GM21367 (cell line): ENCODE data around the gene AAR2.

Experiments used
- ATAC-seq: cut with Tn5 transposase; IDR thresholded peaks from one replicate; pipeline ENCODE4 v1.9.1; 2021; ENCODE audit not compliant: unreplicated experiment

The AAR2 gene

DNA sequence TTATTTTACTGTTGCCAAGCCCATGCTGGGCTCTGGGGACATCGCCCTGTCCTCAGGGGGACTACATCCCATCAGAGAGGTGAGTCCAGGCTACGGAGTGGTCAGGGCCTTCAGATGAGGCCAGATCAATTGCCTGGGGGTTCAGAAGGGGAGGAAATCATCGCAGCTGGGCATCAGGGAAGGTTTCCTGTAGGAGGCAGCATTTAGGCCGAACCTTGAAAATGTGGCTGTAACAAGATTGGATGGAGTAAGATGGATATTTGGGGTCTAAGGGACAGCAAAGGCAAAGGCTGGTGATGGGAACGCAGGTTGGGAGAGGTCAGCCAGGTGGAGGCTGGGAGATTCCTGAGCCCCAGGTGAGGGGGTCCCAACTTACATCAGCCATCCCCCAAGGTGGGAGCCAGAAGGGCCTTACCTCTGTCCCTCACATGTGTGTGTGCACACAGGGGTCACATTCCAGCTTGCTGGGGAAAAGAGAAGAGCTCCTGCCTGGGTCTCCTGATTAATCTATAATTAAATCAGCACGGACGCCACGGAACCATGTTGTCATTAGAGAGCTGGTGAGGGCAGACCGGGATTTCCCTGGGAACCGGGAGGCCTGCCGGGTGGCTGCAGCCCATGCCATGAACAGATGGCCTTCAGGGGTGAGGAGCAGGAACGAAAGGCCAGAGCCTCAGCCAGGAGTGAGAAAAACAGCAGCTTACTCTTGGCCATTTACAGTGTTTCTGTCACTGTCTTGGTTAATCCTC lies 39.3 kb downstream of the AAR2 start:
- no peak for ATAC-seq

DNA sequence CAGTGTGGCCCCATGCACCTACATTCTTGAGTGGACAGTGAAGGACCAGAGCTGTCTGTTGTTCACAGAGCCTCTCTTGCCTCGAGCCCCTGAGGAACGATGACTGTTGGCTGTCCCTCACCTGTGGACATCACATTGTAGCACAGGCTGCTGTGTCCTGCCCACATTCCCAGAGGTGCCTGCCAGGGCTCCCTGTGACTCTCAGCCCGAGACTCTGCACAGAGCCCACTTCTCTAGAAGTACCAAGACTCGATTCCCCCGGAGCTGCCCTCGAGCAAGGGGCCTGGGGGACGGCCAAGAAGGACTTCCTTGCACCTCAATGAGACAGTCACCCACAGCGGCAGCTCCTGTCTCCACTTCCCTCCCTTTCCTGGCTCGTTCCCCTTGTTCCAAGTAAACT lies 41.3 kb downstream of the AAR2 start:
- ATAC-seq: no peak

- no peak for ATAC-seq
These were observed 43.1 kb downstream of the AAR2 start for GRCh38 chr20:36279362-36279761.

DNA sequence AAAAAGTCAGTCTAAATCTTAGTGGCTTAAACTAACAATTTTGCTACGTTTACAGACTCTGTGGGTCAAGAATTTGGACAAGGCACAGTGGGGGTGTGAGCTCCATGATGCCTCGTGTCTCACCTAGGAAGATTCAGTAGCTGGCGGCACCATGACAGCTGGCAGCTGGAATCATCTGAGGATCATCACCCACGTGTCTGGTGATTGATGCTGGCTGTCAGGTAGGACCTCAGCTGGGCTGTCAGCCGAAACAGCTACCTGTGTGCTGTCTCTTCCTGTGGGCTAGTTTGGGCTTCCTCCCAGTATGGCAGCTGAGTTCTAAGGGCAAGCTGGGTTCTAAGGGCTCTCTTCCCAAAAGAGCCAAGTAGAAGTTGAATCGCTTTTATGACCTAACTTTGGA lies 43.5 kb downstream of the AAR2 start:
- ATAC-seq: no peak

DNA sequence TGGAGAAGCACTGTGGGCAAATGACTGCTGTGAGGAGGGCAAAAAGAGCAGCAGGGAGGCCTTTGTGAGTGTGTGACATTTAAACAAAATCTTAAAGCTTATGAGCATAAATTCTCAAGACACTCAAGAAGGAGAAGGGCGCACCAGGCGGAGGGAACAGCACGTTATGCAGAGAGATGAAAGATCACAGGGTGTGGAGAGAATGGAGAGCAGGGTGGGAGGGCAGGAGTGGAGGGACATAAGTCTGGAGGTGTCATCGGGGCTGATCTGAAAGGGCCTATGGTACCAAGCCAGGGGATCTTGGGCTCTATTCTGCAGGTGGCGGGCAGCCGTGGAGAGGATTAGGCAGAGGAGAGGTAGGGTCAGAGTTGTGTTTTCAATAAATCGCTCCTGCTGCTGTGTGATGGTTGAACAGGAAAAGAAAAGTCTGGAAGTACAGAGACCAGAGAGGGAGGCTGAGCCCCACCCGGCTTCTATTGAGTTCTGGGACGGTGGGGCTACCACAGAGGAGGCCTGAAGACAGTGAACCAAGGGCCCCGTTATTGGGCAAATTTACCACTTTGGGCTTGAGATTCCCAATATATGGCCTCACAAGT lies 45.6 kb downstream of the AAR2 start:
- ATAC-seq: no peak

- ATAC-seq: no peak
These were observed 48.5 kb downstream of the AAR2 start for GRCh38 chr20:36284751-36285150.

DNA sequence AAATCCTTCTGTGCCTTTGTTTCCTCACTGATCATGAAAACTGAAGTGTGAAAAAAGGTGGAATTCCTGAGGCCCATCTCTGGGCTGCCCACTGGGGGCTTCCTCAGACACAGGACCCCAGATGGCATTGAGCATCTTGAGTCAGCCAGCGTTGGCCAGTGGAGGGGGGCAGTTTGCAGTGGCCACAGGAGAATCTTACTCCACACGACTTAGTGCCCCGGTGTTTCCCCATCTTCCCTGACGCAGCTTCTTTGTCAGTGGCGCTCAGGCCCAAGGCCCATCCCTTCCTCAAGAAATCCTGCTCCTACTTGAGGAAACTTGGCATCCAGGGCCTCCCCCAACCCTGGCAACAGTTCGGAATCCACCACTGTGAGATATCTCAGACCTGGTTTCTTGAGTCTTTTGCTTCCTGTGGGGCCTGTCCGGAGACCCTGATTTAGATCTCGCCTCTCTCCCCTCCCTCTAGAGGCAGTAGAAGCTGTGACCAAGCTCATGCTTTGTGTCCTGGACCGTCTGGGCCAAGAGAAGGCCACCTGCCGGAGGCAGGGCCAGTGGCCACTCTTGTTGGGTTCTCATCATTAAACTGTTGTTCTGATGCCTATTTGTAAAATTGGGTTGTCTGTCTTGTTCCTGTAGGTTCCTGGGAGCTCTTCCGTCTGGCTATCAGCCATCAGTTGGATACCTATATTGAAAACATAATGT lies 49.6 kb downstream of the AAR2 start:
- no peak for ATAC-seq

- ATAC-seq: no peak
These were observed 61.4 kb downstream of the AAR2 start for GRCh38 chr20:36297656-36298055.

- no peak for ATAC-seq
These were observed 61.8 kb downstream of the AAR2 start for GRCh38 chr20:36298061-36298460.

DNA sequence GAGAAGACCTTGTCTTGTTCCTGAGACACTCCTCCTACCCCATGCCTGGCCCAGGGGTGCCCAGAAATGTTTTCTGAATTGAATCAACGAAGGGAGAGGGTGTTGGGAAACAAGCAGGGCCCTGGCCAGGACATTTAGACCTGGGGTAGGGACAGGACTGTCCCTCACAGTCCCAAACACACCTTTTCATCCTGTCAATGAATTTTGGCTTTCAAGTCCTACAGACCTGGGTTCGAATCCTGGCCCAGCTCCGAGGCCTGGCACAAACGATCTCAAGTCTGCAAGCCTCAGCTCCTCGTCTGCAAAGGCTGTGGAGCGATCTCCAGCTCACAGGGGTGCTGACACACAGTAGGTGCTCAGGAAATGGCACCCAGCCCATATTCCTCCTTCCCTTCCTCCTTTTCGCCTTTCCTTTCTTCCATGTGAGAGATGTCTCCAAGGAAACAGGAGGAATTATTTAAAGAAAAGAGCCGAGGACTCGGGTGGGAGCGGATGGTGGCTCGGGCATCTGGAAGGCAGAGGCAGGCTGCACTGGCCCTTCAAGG lies 62.6 kb downstream of the AAR2 start:
- no peak for ATAC-seq

DNA sequence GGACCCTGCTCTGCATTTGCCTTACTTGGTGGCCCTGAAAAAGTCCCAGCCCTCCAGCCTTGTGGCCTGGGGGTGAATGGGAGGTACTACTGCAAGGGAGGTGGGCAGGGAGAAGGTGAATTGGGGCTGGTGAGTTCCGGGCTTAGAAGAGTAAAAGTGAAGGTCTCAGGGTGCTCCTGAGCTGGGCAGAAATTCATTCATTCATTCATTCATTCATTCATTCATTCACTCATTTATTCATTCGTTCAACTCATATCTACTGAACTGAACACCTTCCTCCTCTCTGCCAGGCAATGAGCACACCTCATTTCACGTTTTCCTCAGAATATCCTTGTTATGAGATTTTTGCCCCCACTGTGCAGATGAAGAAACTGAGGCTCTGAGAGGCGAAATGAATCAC lies 63.2 kb downstream of the AAR2 start:
- ATAC-seq: no peak

DNA sequence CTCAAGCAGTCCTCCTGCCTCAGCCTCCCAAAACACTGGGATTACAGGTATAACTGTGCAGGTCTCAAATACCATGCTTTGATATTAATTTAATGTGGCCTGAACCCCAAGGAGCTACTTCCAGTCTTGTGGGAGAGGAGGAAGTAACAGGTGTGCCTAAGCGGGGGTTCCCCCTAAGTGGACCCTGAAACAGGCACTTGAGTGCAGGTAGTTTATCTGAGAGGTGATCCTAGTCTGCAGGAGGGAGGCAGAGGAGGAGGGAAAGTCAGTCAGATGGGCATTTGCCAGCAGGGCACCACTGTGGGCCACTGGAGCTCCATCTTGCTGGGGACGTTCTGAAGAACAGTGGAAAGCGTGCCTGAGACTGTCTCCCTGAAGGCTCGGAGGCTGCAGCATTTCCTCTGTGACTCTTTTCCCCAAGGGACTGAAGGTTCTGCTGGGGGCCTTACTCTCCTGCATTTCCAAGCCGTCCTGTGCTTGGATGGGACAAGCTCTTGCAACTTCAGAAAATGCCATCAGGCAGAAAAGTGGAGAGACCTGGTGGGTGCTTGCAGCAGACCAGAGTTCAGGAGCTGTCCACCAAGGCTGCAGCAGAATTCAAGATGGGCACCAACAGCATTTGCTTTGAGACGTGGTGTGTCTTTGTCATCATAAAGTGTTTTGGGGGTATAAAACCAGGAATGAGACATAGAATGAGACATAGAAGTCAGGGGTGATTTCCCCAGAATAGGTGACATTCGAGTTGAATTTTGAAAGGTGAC lies 65.3 kb downstream of the AAR2 start:
- ATAC-seq: no peak

- ATAC-seq: no peak
These were observed 66.8 kb downstream of the AAR2 start for GRCh38 chr20:36303020-36303595.

GRCh38 chr20:36303831-36304230 lies 67.6 kb downstream of the AAR2 start:
- ATAC-seq: no peak

DNA sequence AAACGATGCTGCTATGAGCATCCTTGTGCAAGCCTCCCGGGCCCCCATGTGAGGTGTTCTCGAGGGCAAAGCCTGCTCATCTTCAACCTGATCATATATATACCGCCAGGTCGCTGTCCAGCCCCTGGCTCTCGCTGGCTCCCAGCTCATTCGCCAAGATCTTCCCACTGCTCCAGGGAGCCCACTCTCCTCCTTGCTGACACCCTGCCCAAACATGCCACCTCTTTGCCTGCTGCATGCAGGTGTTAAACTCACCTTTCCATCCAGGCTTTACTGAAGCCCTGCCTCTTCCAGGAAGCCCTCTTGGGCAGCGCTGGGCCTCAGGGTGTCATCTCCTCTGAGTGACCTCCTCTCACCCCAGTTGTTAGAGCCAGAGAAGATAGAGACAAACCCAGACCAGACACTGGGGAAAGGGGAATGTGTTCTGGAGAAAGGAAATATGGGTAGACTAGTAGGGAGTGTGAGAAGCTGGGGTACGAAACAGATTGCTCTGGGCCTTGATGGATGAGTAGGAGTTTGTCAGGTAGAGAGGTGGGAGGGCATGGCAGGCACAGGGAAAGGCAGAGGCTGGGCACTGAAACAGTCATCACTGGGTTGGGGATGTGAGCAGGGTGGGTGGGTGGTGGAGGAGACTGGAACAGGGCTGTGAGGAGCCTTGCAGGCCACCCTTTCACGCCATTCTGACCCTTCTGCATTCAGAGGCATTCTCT lies 68.7 kb downstream of the AAR2 start:
- no peak for ATAC-seq

GRCh38 chr20:36305602-36306551 lies 69.6 kb downstream of the AAR2 start, which contains the start of gene DLGAP4:
DLGAP4 (plus strand) TSS chr20:36306339; CDS start chr20:36431718, 125,379 bp downstream.
- no peak for ATAC-seq
